TTC549 (cell line): ENCODE measurements around the gene LRRC49.

Experiments
- FAIRE-seq: peaks from 2 replicates; lab custom pipeline; 2012; peaks lifted over from hg19 to GRCh38; lab: Jason Lieb, UNC

Gene LRRC49

GRCh38 chr15:71051539-71051938 lies 158.9 kb downstream of the LRRC49 start:
- no peak for FAIRE-seq

DNA sequence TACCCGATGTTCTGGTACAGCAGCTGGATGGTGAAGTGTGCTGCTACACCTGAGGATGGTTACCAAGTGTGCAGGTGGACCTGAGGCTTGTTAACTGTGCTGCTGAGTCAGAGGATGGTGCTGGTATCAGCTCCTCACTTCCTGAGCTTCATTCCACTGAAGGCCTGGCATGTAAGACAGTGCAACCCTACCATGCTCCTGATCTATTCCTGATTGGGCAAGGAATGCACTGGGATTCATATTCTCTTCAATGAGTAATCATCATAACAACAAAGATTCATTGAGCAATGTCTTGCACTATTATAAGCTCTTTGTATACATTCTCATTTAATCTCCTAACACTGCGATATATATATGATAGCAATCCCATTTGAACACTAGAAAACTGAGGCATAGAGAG lies 159.7 kb downstream of the LRRC49 start:
- no peak for FAIRE-seq

DNA sequence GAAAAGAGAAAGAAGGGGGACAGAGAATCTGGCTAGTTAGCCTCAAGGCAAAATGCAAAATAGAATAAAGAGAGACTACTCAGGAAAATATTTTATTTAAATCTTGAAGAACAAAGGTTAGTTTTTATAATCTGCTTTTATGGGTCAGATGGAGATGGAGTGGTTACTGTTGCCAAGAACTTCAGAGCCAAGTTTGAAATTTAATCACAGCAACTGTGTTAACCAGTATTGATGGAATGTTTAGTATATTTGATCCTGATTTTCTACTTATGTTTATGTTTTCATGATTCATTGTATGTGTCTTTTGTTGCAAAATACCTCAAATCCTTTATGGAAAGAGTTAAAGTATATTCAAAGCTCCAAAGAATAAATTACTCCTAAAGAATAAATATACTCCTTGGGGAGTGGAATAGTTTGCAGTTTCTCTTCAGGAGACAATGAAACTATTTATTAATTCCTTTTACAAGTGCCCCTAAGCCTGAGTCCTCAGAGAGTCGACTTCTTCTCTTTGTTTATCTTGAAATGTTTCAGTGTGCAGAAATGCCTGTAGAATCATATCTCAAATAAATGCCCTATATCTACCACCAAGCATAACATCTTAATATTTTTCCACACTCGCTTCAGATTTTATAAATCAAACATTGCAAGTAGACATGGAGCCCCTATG lies 161.8 kb downstream of the LRRC49 start:
- FAIRE-seq: no peak

- FAIRE-seq: no peak
Observed at GRCh38 chr15:71055461-71055860, 162.8 kb downstream of the LRRC49 start.

GRCh38 chr15:71056111-71056510 lies 163.5 kb downstream of the LRRC49 start:
- FAIRE-seq: no peak

GRCh38 chr15:71057143-71057542 lies 164.5 kb downstream of the LRRC49 start:
- no peak for FAIRE-seq

DNA sequence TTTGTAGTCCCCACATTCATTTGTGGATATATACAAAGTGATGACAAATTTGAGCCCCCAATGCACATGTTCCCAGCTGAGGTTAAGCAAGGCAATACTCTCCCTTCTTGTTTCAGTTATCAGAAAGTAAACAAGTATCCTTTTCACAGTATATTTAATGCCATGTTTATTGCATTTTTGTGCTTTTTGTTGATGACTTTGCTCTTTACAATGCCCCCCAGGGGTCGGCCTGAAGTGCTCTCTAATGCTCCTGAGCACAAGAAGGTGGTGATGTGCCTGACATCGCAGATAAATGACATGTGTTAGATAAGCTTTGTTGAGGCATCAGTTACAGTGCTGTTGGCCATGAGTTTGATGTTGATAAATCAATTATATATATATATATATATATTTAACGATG lies 165.0 kb downstream of the LRRC49 start:
- no peak for FAIRE-seq

DNA sequence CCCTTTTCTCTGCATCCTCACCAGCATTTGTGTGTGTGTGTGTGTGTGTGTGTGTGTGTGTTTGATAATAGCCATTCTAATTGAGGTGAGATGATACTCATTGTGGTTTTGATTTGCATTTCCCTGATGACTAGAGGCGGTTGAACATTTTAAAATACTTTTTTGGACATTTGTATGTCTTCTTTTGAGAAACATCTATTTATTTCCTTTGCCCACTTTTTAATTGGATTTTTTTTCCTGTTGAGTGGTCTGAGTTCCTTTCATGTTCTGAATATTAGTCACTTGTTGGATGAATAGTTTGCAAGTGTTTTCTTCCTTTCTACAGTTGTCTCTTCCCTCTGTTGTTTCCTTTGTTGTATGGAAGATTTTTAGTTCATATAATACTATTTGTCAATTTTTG lies 168.4 kb downstream of the LRRC49 start:
- FAIRE-seq: no peak

GRCh38 chr15:71066983-71067382 lies 174.4 kb downstream of the LRRC49 start:
- FAIRE-seq: no peak

GRCh38 chr15:71069693-71070092 lies 177.1 kb downstream of the LRRC49 start:
- no peak for FAIRE-seq

- no peak for FAIRE-seq
Observed at GRCh38 chr15:71071529-71071928, 178.9 kb downstream of the LRRC49 start.

DNA sequence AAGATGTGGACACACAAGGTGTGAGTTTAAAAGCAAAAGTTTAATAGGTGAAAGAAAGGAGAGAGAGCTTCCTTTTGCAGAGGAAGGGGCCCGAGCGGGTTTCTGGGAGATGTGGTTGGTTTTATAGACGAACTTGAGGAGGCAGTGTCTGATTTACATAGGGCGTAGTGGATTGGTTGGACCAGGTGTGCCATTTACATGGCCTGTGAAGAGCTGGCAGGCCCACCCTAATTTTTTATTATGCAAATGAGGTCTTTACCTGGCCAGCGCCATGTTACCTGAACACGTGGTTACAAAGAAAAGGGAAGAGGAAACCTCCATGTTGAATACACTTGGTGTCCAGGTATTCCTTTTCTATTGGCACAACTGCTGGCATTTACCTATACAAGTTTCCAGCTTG lies 179.8 kb downstream of the LRRC49 start:
- no peak for FAIRE-seq

DNA sequence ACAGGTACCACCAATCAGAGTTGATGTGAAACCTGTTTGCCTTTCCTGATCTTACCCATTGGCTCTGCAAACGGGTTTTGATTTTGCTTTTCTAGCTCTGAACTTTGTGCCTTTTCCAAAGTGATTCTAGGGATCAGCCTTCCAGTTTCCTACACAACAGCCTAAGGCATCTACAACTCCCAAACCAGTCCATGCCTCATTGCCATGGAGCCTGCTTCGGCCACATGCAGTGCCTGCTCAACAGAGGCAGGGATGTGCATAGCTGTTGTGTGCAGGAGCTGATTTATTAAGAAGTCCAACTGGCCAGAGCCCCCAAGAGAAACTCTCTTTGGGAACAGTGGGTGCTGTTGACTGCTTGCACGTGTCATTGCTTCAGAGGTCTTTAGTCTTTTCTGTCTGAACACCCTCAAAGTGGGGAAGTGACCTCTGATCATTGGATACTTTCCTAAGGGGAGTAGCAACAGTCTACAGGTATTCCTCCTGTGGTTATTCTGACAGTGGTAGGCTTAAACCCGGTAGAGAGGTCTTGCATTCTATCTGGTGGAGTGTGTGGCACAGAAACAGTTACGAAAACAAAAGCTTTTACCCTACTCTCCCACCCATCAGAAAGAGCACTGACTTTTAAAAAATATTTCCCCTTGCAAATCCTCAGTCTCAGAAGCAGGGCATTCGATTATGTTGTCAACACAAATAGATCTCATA lies 186.0 kb downstream of the LRRC49 start:
- no peak for FAIRE-seq

GRCh38 chr15:71079208-71080044 lies 186.8 kb downstream of the LRRC49 start:
- FAIRE-seq: no peak

GRCh38 chr15:71080166-71080565 lies 187.5 kb downstream of the LRRC49 start:
- no peak for FAIRE-seq

GRCh38 chr15:71080705-71081104 lies 188.1 kb downstream of the LRRC49 start:
- FAIRE-seq: no peak

DNA sequence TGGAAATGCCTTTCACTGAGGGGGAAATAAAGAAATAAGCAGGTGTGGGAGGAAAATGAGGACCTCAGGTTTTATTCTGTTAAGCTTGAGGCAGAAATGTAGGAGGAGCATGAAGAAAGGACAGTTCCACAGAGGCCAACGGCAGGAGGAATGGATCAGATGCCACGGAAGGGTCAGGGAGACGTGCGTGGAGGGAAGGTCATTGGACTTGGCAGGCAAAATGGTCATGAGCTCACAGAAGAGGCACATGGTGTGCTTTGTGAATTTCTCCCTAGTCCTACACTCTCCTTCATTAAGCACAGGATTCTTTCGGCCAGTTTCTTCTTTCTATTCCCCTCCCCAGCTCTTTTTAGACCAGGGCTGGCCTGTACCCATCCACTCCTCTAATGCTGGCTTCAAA lies 190.2 kb downstream of the LRRC49 start:
- FAIRE-seq: no peak

GRCh38 chr15:71083349-71083748 lies 190.7 kb downstream of the LRRC49 start:
- FAIRE-seq: no peak

- FAIRE-seq: no peak
Observed at GRCh38 chr15:71084264-71084663, 191.6 kb downstream of the LRRC49 start.

GRCh38 chr15:71085809-71086208 lies 193.2 kb downstream of the LRRC49 start:
- FAIRE-seq: no peak

- FAIRE-seq: no peak
Observed at GRCh38 chr15:71088155-71088554, 195.5 kb downstream of the LRRC49 start.

- FAIRE-seq: no peak
Observed at GRCh38 chr15:71088683-71089082, 196.1 kb downstream of the LRRC49 start.

GRCh38 chr15:71089801-71090200 lies 197.2 kb downstream of the LRRC49 start:
- no peak for FAIRE-seq
